Measurements from ENCODE around the gene FUBP1. TPM values are rescaled to one million over a fixed set of nuclear protein-coding genes. Genes with fewer than 3 reads are reported as not detected.

FUBP1 gene
- total RNA-seq, 3 donors from 2014 or later, result 86.5 to 105 (median 97.8) TPM

- no peak overlapping the region for H3K4me3 ChIP-seq
- no peak for TF ChIP-seq CTCF (IDR thresholded peaks at IDR 0.05)
- intact Hi-C loops (cut with DNase I, micrococcal nuclease), result no loop called here
- no peaks in the 10 kb centered on the region for H3K9me3 ChIP-seq
- peaks cover 37% of the 10 kb centered on the region for H3K4me1 ChIP-seq (ENCODE audit: low read depth)
- DNase-seq (no peak), ATAC-seq (no peak)
- no peaks in the 10 kb centered on the region for H3K36me3 ChIP-seq (ENCODE audit: low read depth)
These were observed 2.3 kb downstream of the FUBP1 start for GRCh38 chr1:77976433-77977076.

GRCh38 chr1:77975907-77976306 is 3.0 kb downstream of the FUBP1 start:
- Histone ChIP-seq H3K4me1 (ENCODE audit: low read depth) (peaks cover 36% of the 10 kb centered on the region), H3K36me3 (ENCODE audit: low read depth) (no peaks in the 10 kb centered on the region), H3K9me3 (no peaks in the 10 kb centered on the region), H3K4me3 (no peak overlapping the region)
- ATAC-seq (no peak), DNase-seq (no peak)
- intact Hi-C loops (cut with DNase I, micrococcal nuclease), result no loop called here
- no peak for TF ChIP-seq CTCF (IDR thresholded peaks at IDR 0.05)

- intact Hi-C loops (cut with DNase I, micrococcal nuclease), result no loop called here
- no peak for DNase-seq
- Histone ChIP-seq H3K36me3 (ENCODE audit: low read depth) (no peaks in the 10 kb centered on the region), H3K4me3 (no peak overlapping the region), H3K4me1 (ENCODE audit: low read depth) (peaks cover 34% of the 10 kb centered on the region), H3K9me3 (no peaks in the 10 kb centered on the region)
- TF ChIP-seq CTCF (IDR thresholded peaks at IDR 0.05), result no peak
- ATAC-seq, result no peak
These were observed 3.5 kb downstream of the FUBP1 start for GRCh38 chr1:77975386-77975785.

GRCh38 chr1:77972080-77972479 is 6.8 kb downstream of the FUBP1 start:
- Histone ChIP-seq H3K36me3 (ENCODE audit: low read depth) (no peaks in the 10 kb centered on the region), H3K4me3 (no peak overlapping the region), H3K4me1 (ENCODE audit: low read depth) (peaks cover 29% of the 10 kb centered on the region), H3K9me3 (no peaks in the 10 kb centered on the region)
- TF ChIP-seq CTCF (IDR thresholded peaks at IDR 0.05), result no peak
- no peak for ATAC-seq
- intact Hi-C loops (cut with DNase I, micrococcal nuclease), result no loop called here
- DNase-seq, result no peak

- Histone ChIP-seq H3K9me3 (no peaks in the 10 kb centered on the region), H3K36me3 (ENCODE audit: low read depth) (peaks cover 2% of the 10 kb centered on the region), H3K4me1 (ENCODE audit: low read depth) (peaks cover 11% of the 10 kb centered on the region), H3K4me3 (no peak overlapping the region)
- no peak for DNase-seq
- TF ChIP-seq CTCF (IDR thresholded peaks at IDR 0.05), result no peak
- intact Hi-C loops (cut with DNase I, micrococcal nuclease), result no loop called here
- ATAC-seq, result no peak
These were observed 8.7 kb downstream of the FUBP1 start for GRCh38 chr1:77970192-77970591.

GRCh38 chr1:77966291-77966690 is 12.6 kb downstream of the FUBP1 start:
- no peak for TF ChIP-seq CTCF (IDR thresholded peaks at IDR 0.05)
- Histone ChIP-seq H3K36me3 (ENCODE audit: low read depth) (peaks cover 33% of the 10 kb centered on the region), H3K4me3 (no peak overlapping the region), H3K9me3 (no peaks in the 10 kb centered on the region), H3K4me1 (ENCODE audit: low read depth) (peaks cover 5% of the 10 kb centered on the region)
- DNase-seq (no peak), ATAC-seq (no peak)
- intact Hi-C loops (cut with DNase I, micrococcal nuclease), result no loop called here

All from mucosa of descending colon (tissue), 3 donors.